Stimulated activated CD8-positive, alpha-beta memory T cell treated with anti-CD3 and anti-CD28 coated beads, Interleukin-2, amount 100 ng/mL, for 48 hours (primary cell): ENCODE results near the gene ENPP7.
"Not testable (repeated sequence)": the region's sequence is repeated elsewhere in the genome, so short reads cannot be mapped to it uniquely, and the experiment has no call there.

Experiments
- DNase-seq, 2 donors: peaks; one replicate each; pipeline ENCODE4 v3.0.0-alpha.2; 2020; ENCODE audit warnings: low read depth in 2 of 2

The ENPP7 gene

DNA sequence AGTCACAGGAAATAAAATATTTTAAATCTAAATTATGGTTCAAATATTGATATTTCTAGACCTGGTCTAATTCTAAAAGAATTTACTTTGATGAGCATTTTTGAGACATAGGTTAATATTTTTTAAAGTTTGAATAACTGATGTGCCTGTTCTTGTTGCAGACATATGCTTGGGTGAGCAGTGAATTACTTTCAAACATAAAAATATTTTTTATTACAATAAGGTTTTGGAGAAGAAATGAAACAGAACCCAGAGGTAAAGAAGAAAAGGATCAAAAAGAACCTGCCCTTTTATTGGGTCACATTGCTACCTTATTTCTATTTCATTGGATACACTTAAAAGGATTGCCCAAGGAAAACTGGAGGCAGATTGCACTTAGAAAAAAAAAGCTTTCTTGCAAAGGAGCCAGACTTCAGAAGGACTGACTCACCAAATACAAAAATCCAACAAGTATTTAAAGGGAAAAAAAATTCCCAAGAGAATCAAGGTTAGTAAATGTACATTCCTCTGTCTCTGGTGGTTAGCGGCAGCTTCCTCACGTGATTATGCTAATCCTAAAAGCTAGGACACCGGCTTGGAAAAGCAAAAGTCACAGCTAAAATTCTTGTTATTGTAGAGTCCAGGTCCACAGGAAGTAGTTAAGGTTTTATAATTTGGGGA lies 18.5 kb downstream of the ENPP7 start:
- no peak for DNase-seq

DNA sequence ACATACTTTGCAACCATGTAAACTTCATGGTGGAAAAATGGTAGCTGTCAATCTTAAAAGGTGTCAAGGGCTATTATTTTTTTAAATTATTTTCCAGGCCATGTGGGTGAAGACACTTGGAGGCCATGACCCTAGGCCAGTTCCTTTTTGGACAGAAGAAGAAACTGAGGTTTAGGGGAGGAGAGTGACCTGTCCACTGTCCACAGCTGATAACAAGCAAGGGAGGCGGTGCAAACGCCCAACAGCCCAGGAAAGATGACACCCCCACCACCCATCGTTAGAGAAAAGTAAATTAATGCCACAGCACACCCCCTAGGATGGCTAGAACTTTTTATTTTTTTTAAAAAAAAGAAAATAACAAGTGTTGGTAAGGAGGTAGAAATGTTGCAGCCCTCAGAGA lies 19.2 kb downstream of the ENPP7 start:
- no peak for DNase-seq

DNA sequence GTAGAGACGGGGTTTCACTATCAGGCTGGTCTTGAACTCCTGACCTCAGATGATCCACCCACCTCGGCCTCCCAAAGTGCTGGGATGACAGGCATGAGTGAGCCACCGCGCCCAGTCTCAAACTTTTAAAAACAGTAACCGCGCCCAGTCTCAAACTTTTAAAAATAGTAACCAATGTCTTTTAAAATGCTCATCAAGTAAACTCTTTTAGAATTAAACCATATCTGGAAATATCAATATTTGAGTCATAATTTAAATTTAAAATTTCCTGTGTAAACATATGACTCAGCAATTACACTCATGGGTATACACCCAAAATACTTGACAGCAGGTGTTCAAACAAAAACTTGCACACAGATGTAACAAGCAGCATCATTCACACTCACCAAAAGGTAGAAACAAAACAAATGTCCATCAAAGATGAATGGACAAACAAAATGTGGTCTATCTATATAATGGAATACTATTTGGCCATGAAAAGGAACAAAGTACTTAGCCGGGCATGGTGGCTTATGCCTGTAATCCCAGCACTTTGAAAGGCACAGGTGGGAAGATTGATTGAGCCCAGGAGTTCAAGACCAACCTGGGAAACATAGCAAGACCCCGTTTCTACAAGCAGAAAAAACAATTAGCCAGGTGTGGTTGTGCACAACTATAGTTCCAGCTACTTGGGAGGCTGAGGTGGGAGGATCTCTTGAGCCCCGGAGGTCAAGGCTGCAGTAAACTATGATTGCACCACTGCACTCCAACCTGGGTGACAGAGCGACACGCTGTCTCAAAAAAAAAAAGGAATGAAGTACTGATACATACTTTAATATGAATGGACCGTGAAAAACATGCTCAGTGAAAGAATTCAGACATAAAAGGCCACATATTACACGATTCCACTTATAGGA lies 20.2 kb downstream of the ENPP7 start:
- DNase-seq: no peak

DNA sequence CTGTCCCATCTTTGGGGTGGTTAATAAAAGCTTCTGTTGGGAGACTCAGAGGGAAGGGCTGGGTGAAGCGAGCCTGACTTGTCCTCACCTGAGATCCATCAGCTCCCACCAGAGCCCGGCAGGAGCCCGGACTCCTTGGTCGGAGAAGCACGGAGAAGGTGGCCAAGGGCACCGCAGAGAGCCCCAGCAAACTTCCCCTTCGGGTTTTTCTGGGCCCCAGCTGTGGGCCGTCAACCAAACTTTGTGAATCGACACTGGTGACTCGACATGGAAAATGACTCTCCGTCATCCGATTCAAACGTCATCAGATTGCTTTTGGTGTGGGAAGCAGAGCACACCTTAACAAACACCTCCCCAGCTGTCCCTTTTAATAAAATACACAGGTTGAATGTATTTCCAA lies 21.4 kb downstream of the ENPP7 start:
- no peak for DNase-seq

DNA sequence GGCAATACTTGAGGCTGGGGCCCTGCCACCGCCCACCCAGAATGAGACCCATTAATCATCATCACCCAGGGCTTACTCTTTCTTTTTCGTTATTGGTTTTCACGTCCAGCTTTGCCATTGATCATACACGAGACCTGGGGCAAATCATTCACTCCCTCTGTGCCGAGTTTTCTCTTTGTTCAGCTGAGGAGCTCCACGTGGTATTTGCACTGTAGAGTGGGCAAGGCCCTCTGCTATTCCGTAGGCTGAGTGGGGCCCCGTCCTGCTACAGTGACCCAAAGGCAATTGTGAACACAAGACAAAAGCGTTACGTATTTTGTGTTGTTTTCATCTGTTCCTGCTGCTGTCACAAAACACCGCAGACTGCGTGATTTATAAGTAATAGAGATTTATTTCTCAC lies 23.6 kb downstream of the ENPP7 start:
- no peak for DNase-seq

DNA sequence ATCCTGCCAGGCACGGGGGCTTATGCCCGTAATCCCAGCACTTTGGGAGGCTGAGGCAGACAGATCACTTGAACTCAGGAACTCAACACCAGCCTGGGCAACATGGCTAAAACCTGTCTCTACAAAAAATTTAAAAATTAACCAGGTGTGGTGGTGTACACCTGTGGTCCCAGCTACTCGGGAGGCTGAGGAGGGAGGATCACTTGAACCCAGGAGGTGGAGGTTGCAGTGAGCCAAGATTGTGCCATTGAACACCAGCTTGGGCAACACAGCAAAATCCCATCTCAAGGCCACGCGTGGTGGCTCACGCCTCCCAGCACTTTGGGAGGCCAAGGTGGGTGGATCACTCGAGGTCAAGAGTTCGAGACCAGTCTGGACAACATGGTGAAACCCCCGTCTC lies 24.2 kb downstream of the ENPP7 start:
- DNase-seq: not testable (repeated sequence)

DNA sequence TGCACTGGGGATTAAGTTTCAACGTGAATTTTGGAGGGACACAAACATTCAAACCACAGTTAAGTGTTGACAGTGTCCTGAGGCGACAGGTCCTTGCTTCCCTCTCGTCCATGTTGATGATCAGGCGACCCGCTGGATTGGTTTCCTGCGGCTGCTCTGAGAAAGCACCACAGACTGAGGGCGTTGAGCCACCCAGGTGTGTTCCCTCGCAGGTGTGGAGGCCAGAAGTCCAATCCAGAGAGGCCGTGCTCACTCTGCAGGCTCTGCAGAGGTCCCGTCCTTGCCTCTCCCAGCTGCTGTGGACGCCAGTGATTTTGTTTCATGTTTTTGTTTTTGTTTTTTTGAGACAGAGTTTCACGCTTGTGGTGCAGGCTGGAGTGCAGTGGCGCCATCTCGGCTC lies 24.8 kb downstream of the ENPP7 start:
- no peak for DNase-seq

DNA sequence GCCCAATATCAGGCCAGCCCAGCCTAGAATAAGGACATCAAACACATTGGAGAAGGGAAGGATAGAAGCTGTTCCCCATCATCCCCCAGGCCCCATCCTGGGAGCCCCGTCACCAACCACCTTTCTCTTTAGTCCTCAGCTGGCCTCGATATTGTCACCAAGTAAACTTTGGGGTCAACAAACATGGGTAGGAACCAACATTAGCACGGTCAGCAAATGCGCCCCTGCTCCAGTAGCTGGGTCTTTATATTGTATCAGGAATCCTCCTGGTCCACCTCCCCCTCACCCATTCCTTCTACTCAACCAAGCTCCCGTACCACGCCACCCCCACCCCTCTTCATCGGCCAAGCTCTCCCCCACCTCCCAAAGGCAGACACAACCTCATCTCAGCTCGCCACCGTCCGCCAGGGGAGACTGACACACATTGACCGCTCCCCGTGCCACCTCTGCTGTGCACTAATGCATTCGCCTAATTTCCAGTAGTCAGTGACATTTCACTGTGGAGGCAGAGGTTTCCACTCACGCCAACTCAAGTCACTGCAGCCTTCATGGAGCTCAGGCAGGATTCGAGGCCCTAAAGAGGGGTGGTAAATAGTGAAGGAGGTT lies 26.5 kb downstream of the ENPP7 start:
- DNase-seq: no peak

DNA sequence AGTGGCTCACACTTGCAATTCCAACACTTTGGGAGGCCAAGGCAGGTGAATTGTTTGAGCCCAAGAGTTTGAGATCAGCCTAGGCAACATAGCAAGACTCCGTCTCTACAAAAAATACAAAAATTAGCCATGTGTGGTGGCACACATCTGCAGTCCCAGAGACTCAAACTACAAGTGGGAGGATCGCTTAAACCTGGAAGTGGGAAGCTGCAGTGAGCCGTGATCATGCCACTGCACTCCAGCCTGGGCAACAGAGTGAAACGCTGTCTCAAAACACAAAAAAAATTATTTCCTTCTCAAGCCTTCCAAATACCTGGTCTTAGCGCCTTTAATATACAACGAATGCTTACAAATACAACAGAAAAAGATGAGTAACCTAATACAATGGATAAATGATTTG lies 27.5 kb downstream of the ENPP7 start:
- DNase-seq: no peak

DNA sequence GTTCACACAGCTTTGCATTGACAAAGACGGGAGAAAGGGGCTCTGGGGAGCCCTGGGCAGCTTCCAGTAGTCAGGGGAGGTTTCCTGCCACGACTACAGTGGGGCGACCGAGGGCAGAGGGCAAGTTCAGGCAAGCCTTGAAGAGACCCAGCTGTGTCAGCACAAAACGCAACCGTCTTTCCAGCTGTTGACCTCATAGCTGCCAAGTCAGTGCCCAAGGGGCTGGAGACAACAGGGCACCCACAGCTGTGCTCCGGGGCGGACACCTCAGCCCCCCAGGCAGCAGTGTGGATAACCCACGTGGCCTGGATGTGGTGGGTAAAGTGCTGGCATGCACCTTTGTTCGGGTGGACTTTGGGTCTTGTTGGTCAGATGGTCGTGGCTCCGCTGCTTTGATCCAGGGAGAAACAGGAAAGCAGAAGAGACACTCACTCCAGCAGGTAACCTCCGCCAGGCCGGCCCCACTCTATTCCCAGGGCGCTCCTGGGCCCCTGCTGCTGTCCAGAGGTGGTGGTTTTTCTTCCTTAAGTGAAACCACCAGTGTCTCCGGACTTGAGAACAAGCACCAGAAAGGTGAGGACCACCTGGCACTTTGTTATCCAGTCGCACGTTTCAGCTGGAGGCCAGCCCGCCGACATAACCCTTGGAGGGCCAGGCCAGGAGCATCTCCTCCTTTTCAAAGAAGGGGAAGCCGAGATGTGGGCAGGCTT lies 29.6 kb downstream of the ENPP7 start:
- no peak for DNase-seq

DNA sequence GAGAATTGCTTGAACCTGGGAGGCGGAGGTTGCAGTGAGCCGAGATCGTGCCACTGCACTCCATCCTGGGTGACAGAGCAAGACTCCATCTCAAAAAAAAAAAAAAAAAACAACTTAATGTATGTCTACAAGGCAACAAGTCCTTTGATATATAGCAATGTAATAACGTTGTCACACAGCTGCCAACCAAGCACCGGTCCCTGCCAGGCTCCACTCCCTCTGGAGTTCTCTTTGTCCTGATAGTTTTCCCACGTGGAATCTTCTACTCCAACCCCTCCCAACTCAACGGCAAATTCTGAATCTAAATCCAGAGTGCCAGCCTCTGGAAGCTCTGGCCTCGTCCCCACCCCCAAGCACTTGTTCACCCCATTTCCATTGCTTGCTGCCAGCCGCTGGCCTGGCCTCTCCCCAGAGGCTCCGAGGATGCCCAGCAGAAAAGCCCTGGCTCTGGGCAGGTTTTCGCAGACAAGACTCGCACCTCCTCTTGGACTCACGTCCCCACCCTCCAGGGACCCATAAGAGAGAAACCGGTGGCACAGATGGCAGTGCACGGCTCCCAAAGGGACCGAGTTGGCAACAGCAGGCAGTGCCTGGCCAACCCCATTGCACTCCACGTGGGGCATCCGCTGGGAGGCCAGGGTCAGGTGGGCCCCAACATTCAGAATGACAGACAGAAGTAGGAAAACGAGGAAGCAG lies 31.3 kb downstream of the ENPP7 start:
- DNase-seq: no peak

DNA sequence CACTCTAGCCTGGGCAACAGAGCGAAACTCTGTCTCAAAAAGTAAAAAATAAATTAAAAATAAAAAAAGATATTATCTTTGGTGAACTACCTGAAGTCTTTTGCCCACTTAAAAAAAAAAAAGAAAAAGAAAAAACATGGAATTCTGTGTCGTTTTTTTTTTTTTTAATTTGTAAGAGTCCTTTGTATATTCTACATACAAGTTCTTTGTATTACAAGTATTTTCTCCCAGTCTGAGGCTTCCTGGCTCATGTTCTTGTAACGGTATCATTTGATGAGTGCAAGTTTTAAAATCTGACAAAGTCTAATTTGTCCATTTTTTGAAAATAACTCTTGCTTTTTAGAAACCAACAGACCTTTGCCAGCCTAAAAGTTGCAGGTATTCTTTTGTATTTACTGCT lies 35.0 kb downstream of the ENPP7 start:
- DNase-seq: no peak

DNA sequence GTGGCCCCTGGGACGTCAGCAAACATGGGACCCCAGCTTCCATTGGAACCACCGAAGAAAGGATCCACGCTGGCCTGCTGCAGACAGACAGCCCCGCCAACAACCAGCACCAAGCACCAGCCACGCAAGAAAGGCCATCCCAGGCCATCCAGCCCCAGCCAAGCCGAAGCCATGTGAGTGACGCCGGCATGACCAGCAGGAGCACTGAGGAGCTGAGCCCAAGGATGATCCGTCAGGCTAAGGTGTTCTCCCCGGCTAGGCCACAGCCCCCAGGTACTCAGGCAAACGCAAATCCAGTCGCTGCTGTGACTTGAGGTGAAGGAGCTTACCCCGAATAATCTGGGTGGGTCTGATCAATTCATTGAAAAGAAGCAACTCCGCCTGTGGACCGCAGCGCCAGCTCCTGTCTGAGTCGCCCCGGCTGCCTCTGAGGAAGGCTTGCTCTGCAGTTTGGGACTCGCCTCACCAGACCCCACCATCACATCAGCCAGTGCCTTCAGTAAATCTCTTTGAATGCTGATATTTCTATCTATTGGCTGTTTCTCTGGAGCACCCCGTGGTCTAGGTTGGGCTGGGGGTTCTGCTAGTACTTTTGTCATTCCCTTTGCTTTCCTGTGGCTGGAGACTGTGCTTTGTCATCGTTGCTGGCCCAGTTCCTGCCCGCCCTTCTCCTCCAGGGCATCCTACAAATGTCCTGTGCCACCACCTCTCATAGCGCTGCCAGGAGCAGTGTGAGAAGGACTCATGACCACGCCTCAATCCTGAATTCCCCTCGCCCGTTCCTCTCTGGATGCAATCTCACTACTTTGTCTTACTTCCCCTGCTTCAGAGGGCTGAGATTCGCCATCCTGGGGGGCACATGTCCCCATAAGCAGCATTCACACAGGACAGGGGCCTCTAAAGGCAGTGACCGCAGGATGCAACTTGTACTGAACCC lies 39.1 kb downstream of the ENPP7 start:
- no peak for DNase-seq

DNA sequence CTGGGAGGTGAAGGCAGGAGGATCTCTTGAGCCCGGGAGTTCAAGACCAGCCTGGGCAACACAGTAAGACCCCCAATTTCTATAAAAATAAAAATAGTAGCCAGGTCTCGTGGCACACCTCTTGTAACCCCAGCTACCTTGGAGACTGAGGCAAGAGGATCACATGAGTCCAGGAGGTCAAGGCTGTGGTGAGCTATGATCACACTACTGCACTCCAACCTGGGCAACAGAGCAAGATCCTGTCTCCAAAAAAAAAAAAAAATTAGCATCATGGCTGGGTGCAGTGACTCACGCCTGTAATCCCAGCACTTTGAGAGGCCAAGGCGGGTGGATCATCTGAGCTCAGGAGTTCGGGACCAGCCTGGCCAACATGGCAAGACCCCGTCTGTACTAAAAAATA lies 40.5 kb downstream of the ENPP7 start:
- DNase-seq: no peak

DNA sequence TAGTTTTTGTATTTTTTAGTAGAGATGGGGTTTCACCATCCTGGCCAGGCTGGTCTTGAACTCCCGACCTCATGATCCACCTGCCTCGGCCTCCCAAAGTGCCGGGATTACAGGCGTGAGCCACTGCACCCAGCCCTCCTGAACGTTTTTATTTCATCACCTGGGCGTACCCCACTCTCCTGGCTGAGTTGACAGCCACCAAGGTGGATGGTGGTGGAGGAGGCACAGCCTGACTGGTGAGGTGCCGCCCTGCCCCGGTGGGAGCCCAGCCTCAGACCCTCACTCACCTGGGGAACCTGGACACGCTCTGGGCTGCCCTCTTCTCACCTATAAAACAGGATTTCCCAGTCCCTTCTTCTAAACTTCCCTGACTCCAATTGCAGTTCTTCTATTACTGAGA lies 42.0 kb downstream of the ENPP7 start:
- DNase-seq: not testable (repeated sequence)

DNA sequence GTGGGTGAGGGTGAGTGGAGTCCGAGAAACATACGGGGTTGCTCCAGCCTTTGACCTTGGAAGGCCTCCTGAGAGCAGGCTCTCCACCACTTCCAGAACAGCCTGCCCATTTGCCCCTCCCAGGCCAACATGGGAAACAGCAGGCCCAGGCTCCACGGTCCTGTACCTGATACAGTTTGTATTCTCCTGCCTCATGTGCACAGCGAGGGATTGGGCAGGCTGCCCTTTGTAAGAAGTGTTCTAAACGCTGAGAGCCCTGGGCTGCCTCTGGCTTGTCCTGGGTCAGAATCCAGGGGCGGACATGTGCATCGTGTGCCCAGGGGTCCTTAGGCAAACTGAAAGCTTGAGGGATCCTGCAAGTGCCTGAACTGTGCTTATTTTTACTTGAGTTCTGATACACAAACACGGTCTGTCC lies 43.8 kb downstream of the ENPP7 start:
- DNase-seq: no peak

DNA sequence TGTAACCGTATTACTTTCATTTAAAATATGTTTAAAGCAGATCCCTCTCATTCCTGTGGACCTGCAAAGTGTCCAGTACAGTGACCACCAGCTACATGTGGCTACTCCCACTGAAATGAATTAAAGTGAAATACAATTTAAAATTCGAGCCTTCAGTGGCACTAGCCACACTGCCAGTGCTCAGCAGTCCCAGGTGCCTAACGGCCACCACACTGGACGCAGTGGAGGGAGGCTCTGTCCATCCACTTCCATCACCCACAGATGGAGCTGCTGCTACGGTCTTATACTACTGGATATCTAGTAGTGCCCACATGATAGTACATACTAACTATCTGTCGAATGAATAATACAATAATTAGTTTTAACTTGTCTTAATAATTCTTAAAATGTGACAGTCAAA lies 44.9 kb downstream of the ENPP7 start:
- no peak for DNase-seq

DNA sequence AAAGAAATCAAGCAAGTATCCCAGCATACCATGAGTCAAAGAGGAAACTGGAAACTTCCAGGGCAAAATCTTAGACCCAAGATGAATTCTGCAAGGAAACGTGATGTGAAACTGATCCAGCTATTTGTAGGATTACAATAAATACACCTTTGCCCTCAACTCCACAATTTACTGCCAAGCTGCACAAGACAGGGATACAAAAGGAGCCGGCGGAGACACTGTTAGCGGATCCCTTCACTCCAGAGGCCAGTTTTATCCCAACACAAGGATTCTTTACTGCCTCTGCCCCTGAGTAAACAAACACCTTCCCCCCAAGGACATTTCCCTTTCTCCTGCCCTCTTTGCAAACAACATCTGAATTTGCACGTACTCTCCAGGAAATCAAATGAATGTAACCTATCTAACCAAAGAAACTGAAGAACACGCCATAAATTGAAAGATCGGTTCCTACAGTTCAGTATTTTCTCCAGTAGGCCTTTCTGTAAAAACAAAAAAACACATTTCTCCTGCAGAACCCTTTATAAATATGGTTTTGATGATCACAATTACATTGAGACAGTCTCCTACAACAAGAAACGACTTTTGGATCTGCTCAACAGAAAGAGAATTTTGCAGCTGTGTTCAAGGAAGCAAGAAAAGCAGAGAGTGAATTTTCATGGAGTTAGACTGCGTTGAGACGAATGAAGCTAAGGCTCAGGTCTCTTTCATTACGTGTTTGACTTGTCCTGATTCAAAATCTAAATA lies 45.8 kb downstream of the ENPP7 start:
- no peak for DNase-seq

DNA sequence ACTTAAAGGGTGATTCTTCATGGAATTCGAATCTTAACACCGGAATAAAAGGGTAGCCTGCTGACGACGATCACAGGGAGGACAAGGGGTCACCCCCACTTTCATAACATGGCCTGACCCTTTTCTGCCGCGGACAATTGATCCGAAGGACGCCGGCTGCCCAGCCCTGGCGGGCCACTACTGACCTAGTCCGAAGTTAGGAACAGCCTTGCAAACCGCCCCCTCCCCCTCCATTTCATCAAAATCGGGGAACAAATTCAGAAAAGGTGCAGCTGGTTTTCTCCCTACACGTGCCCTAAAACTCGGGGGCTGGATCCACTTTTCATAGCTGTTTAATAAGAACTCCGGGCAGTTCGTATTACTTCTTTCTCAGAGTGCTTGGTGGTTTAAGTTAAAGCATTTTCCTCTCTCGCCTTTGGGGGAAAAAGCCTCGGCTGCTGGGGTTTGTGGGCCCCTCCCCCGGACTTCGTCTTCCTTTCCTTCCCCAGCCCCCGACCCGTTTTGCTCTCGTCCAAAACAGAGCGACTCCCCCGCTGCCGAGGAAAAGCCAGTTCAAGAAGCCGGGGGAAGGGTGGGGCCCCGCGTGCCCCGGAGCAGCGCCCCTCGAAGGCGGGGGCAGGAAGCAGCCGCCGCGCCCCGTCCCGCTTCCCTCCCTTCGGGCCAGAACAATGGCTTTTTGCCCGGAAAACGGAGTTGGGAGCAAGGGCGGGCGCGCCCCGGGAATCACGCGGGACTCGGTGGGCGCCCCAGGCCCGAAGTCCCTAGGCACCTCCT lies 46.6 kb downstream of the ENPP7 start:
- no peak for DNase-seq
